Hematopoietic multipotent progenitor cell (in vitro differentiated cells): ENCODE data around the gene IER5L. TPM values are rescaled to one million over a fixed set of nuclear protein-coding genes. Genes with fewer than 3 reads are reported as not detected.
A peak's percentile ranks its signal among the peaks of the same experiment; 100 is the strongest.
"Not testable (repeated sequence)": the region's sequence is repeated elsewhere in the genome, so short reads cannot be mapped to it uniquely, and the experiment has no call there.

Experiments
- DNase-seq, 3 donors: peaks; one replicate each; pipeline ENCODE4 v3.0.0-alpha.2; 2011 to 2015; ENCODE audit warnings: low read depth in 2 of 3, low spot score in 2 of 3
- total RNA-seq: library from RNA; depleted of rRNA; stranded (reverse); fragments of >200 nt; gene quantifications from one replicate; pipeline ENCODE4 v1.2.3, GENCODE V29; 2012

IER5L gene
- total RNA-seq, 1 donor, result 7.5 TPM

- no peak for DNase-seq
Measured at GRCh38 chr9:129164246-129164930, 13.7 kb downstream of the IER5L start.

GRCh38 chr9:129163753-129164152, 14.3 kb downstream of the IER5L start:
- DNase-seq, result no peak

- not testable (repeated sequence) for DNase-seq
Measured at GRCh38 chr9:129163198-129163670, 14.8 kb downstream of the IER5L start.

- no peak for DNase-seq
Measured at GRCh38 chr9:129162497-129163197, 15.4 kb downstream of the IER5L start.

GRCh38 chr9:129161534-129161837, 16.6 kb downstream of the IER5L start:
- no peak for DNase-seq

GRCh38 chr9:129160712-129161533, 17.1 kb downstream of the IER5L start:
- DNase-seq, result no peak

- DNase-seq, result no peak
Measured at GRCh38 chr9:129156163-129156562, 21.9 kb downstream of the IER5L start.

- DNase-seq, result no peak
Measured at GRCh38 chr9:129154866-129155477, 23.1 kb downstream of the IER5L start.

GRCh38 chr9:129151469-129151868, 26.6 kb downstream of the IER5L start:
- no peak for DNase-seq

- no peak for DNase-seq
Measured at GRCh38 chr9:129150672-129151211, 27.3 kb downstream of the IER5L start.

- DNase-seq, result no peak
Measured at GRCh38 chr9:129150122-129150521, 27.9 kb downstream of the IER5L start.

- DNase-seq, result no peak
Measured at GRCh38 chr9:129149442-129149841, 28.6 kb downstream of the IER5L start.

- DNase-seq, result no peak
Measured at GRCh38 chr9:129148463-129149204, 29.4 kb downstream of the IER5L start.

DNA sequence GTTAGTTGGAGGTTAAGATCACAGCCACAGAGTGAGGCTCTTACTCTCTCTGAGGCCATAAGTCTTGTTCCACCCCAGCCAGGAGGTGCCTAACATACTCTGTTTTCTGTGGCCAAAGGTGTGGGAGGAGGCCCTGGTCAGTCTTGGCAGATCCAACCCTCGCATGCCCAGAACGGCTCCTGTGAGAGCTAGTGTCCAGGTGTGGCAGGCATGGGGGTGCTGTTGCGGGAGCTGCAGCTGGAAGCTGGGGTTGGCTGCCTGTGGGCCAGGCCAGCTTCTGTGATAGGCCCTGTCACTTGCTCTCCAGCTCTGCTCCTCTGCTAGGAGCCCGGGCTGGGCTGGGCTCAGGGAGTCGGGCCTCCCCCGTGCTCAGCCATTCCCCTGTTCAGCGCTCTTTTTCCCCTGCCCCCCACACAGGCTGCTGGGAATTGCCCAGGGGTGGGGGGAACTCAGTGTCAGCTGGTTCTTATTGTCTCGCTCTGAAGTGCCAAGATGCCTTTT, 31.6 kb downstream of the IER5L start:
- no peak for DNase-seq

DNA sequence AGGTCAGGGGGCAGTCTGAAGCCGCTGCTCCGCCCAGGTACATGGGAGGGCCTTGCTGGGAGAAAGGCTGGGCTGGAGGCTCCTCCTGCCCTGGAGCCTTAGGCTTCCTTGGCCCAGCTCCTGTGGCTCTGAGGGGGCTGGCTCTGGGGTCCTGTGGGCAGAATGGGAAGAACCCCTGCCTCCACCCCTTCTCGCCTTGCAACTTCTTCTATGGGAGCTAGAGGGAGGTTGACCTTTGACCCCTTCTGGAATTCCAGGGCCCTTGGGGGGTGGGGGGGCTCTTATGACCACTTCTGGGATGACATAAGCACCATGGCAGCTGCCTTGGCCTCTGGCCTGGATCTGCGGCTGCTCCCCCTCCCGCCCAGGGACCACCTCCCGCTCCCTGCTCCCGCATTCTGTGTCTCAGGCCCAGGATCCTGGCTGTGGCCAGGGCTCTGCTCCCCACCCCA, 32.2 kb downstream of the IER5L start:
- DNase-seq, result no peak

GRCh38 chr9:129145316-129145715, 32.7 kb downstream of the IER5L start:
- no peak for DNase-seq

DNA sequence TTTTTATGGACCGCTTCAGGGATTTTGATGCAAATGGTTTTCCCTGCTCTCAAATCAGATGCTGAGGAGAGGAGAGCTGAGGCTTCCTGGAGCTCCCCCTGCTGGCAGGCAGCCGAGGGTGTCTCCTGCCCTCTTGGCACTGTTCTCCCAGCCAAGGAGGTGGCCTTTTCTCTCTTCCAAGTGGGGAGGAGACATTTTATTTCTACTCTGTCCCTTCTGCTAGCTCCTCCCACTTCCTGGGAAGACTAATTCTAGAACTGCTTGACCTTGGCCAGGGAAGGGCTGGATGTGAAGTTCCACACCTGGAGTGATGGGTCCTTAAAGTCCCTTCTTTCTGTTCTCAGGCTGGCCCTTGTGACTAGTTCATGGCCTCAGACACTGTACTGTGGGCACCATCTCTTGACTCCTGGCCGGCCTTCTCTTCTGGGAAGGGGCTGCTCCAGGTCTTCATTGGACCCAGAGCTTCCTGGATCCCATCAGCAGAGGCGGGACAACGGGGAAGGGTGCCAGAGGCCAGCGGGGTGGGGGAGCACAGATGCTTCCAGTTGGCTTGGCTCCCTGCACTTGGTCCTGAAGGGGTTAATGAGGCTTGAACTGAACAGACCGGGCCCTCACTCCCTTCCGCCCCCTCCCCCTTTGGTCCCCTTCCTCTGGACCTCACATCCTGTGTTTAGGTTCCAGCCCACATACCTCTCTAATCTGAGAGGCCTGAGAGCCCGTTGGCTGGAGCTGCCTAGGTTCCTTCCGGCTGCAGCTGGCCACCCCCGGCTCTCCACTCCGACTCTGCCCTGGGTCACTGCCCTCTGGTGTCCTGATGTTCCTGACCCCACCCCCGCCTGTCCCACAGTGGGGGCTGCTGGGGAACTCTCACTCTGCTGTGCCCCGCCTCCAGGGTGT, 34.8 kb downstream of the IER5L start:
- DNase-seq, result peak; percentile 53 to 73 (median 58)

DNA sequence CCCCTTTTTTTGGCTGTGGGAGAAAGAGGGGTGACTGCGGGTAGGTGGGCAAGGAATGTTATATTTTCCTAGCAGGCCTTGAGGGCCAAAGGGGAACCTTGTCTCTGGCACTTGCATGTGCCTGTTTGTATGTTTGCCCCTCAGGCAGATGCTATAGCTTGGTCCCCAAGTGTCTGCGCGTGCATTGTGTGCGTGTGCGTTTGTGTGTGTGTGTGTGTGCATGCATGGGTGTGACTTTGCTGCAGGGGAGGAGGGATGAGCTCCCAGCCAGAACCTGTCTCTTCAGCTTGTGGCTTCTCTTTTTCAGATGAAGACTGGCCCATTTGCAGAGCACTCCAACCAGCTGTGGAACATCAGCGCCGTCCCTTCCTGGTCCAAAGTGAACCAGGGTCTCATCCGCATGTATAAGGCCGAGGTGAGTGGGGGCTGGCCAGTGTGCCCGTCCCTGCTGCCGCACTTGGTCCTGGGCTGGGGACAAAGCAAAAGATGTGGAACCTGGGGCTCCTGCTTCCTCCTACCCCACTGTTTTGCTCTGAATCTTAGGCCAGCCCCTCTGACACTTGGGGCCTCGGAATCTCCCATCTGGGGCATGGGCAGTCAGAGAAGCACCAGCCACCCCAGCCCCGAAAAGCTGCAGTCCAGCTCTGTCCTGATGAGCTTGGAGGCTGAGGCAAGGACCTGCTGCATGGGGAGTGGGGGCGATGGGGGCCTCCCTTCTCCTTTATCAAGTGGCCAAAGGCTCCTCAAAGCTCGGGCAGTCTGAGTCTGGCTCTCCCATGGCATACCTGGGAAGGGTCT, 35.7 kb downstream of the IER5L start:
- DNase-seq, result no peak
